ENCODE measurements around the gene KLK6. TPM values are rescaled to one million over a fixed set of nuclear protein-coding genes. Genes with fewer than 3 reads are reported as not detected.

The KLK6 gene
- total RNA-seq, 1 experiment from 2014 or later: 0.74 TPM

DNA sequence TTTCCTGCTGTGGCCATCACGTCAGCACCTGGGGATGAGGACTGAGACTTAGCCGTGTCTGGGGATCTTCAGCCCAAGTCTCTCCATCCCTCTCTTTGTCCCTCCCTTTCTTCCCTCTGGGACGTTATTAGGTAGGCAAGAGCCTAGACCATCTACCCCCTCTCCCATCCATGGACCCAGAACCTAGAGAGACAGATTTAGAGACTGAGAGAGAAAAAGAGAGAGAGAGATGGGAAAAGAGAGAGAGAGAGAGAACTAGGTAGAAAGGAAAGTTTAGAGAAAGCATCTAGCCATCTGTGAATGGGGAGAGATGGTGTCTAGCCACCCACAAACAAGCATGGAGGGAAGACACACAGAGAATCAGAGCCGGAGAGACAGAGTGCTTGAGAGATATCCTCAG is 58.7 kb downstream of the KLK6 start:
- no peak for DNase-seq (ENCODE audit: low read depth)

DNA sequence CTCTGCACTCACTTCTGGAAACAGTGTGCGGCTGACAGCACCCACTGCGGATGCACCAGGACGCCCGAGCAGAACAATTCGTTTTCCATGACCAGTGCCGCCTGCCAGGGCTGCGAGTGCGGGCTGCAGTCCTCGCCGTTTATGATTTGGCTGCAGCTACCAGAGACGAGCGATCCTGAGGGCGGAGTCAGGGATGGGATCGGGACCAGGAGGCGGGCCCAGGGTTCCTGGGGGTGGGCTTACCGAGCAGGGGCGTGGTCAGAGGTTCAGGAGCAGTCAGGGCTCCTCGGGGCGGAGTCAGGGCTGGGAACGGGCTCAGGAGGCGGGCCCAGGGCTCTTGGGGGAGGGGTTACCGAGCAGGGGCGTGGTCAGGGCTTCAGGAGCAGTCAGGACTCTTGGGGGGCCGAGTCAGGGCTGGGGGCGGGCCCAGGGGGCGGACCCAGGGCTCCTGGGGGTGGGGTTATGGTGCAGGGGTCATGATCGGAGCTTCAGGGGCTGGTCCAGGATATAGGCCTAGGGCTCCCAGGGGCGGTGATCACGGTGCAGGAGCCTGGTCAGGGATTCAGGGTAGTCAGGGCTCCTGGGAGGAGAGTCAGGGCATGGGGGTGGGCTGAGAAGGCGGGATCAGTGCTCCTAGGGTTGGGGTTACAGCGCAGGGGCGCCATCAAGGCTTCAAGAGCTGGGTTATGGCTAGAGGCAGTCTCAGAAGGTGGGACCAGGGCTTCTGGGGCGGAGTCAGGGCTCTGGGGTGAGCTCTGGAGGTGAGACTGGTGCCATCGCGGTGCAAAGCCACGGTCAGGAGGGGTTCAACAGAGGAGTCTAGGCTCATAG is 59.9 kb downstream of the KLK6 start:
- DNase-seq (ENCODE audit: low read depth): peak; percentile 33

Other genes starting within 250 kb of the KLK6 start
- gene SHANK1, start 249.8 kb downstream of the KLK6 start, total RNA-seq (2014; rRNA removed; shearing (Covaris generic)): 0.15 TPM in 2 replicates
- 6.1 and 10.0 TPM in 2 replicates for gene CLEC11A, start 246.2 kb downstream of the KLK6 start, total RNA-seq (2014; rRNA removed; shearing (Covaris generic))
- gene GPR32, start 199.1 kb downstream of the KLK6 start, total RNA-seq (2014; rRNA removed; shearing (Covaris generic)): not detected in 2 replicates
- gene ACP4, start 179.2 kb downstream of the KLK6 start, total RNA-seq (2014; rRNA removed; shearing (Covaris generic)): not detected in 2 replicates
- not detected in 2 replicates for gene KLK1, start 145.8 kb downstream of the KLK6 start, total RNA-seq (2014; rRNA removed; shearing (Covaris generic))
- not detected in 2 replicates for gene KLK15, start 136.0 kb downstream of the KLK6 start, total RNA-seq (2014; rRNA removed; shearing (Covaris generic))
- not detected in 2 replicates for gene KLK3, start 114.7 kb downstream of the KLK6 start, total RNA-seq (2014; rRNA removed; shearing (Covaris generic))
- not detected in 2 replicates for gene KLK2, start 96.2 kb downstream of the KLK6 start, total RNA-seq (2014; rRNA removed; shearing (Covaris generic))
- not detected in 2 replicates for gene KLK4, start 58.2 kb downstream of the KLK6 start, total RNA-seq (2014; rRNA removed; shearing (Covaris generic))
- gene KLK5, start 16.6 kb downstream of the KLK6 start, total RNA-seq (2014; rRNA removed; shearing (Covaris generic)): not detected in 2 replicates
- not detected in 2 replicates for gene KLK7, start 14.3 kb upstream of the KLK6 start, total RNA-seq (2014; rRNA removed; shearing (Covaris generic))
- gene KLK8, start 32.0 kb upstream of the KLK6 start, total RNA-seq (2014; rRNA removed; shearing (Covaris generic)): not detected in 2 replicates
- gene KLK10, start 50.1 kb upstream of the KLK6 start, total RNA-seq (2014; rRNA removed; shearing (Covaris generic)): not detected in 2 replicates
- gene KLK11, start 57.0 kb upstream of the KLK6 start, total RNA-seq (2014; rRNA removed; shearing (Covaris generic)): not detected in 2 replicates
- not detected in 2 replicates for gene KLK12, start 65.4 kb upstream of the KLK6 start, total RNA-seq (2014; rRNA removed; shearing (Covaris generic))
- gene KLK13, start 95.5 kb upstream of the KLK6 start, total RNA-seq (2014; rRNA removed; shearing (Covaris generic)): not detected in 2 replicates
- not detected in 2 replicates for gene KLK14, start 113.3 kb upstream of the KLK6 start, total RNA-seq (2014; rRNA removed; shearing (Covaris generic))
- 1.4 and 9.7 TPM in 2 replicates for gene CTU1, start 138.8 kb upstream of the KLK6 start, total RNA-seq (2014; rRNA removed; shearing (Covaris generic))
- gene SIGLEC9, start 155.3 kb upstream of the KLK6 start, total RNA-seq (2014; rRNA removed; shearing (Covaris generic)): 0.27 TPM in 1 of 2 replicates, not detected in the other
- gene SIGLEC7, start 172.7 kb upstream of the KLK6 start, total RNA-seq (2014; rRNA removed; shearing (Covaris generic)): not detected in 2 replicates